ENCODE results near the gene PRR14. TPM values are rescaled to one million over a fixed set of nuclear protein-coding genes. Genes with fewer than 3 reads are reported as not detected.

Gene PRR14
- total and polyA plus RNA-seq, 10 of the 15 experiments (the other 5 are each of a cell fraction or from before 2014, with no cell fraction given): 2.5 to 66.8 (median 19.2) TPM

DNA sequence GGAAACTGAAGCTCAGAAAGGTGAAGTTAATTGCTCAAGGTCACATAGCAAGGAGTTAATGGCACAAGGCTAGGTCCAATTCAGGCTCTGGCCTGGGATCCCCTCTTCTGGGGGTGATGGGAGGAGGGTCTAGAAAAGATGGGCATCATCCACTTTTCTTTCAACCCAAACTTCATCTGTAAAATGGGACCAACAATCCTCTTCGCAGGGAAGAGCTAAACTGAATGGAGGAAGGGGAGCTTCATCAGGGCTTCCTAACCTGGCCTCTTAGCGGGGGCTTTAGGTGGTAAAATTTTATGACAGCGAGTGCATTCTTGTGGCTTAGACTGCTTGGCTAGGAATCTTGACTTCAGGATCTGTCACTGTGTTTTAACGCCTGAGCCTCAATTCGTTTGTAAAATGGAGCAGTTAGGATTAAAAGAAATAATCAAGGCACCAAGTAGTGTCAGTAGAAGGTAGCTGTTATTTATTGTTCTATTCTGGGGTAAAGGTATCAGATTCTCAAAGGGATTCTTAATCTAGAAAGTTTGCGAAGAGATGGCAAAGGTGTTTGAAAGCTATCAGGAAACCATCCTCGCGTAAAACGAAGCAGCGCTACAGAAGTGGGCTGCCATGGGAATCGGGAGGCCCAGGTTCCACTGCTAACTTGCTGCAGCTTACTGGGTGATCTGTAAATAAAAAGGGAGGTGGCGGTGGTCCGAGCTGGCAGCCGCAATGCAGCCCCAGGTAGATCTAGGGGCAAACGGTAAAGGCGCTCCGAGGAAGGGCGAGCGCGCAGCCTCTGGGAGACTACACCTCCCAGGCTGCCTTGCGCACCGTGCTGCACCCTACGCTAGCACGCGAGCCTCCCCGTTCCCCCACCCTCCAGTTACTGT lies 46.7 kb downstream of the PRR14 start (continued):
- no peak for TF ChIP-seq TCF7 (IDR thresholded peaks at IDR 0.05; ENCODE audit: borderline replicate concordance)
- TF ChIP-seq NFIC (IDR thresholded peaks at IDR 0.05; ENCODE audit: low read depth, low read length): no peak
- TF ChIP-seq SIX5 (IDR thresholded peaks at IDR 0.05; ENCODE audit: low read depth, low read length, severe bottlenecking): peak; percentile 87
- TF ChIP-seq, protein P1, sequence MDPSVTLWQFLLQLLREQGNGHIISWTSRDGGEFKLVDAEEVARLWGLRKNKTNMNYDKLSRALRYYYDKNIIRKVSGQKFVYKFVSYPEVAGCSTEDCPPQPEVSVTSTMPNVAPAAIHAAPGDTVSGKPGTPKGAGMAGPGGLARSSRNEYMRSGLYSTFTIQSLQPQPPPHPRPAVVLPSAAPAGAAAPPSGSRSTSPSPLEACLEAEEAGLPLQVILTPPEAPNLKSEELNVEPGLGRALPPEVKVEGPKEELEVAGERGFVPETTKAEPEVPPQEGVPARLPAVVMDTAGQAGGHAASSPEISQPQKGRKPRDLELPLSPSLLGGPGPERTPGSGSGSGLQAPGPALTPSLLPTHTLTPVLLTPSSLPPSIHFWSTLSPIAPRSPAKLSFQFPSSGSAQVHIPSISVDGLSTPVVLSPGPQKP (IDR thresholded peaks at IDR 0.05; ENCODE audit: low read depth, low read length): 0 out of 2 replicates have a peak, but pooled peaks have one; percentile 35
- peak; percentile 78 for TF ChIP-seq NR2C1 (IDR thresholded peaks at IDR 0.05)

DNA sequence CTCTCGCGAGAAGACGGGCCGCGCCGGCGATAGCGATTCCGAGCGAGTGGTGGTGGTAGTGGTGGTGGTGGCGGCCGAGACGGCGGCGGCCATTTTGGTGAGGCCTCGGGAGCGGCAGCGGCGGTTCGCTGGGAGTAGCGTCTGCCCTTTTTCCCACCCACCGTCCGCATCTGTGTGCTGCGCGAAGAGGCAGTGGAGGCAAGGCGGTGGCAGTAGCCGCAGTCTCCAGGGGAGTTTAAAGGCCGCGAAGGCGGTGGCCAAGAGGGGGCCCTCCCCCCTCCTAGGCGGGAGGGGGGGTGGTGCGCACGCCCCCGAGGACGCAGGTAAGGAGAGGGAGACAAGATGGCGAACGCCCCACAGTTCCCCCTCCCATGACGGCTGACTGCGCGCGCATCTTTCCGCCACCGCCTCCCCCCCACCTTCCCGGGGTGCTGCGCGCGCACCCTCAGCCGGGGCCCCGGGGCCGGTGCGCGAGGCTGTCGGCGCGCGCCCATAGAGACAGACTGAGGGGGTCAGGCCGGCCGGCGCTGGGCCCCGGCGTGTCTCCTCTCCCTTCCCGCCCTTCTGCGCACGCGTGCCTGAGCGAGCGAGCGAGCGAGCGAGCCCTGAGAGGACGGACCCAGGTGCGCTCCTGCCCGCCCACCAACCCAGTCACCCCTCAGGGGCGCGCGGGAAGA lies 47.5 kb downstream of the PRR14 start:
- ATAC-seq (peak; percentile 82), FAIRE-seq (peak; percentile 85), DNase-seq (ENCODE audit: low read depth, low spot score) (peak; percentile 89)
- intact Hi-C loops (cut with micrococcal nuclease; ENCODE audit: unreplicated experiment): loop anchor here (1.0 to 10.0 kb wide), 2 partner anchors 40 to 227 kb away; partner anchors contain the start of genes FBRS and FBXL19
- H2AFZ ChIP-seq (ENCODE audit: control insufficient read depth, low read depth, low read length): peak overlapping the region; percentile 89
- H3K4me3 ChIP-seq: peak overlapping the region; percentile 78
- WGBS (ENCODE audit: insufficient coverage, insufficient replicate concordance, low lambda C conversion rate, missing lambda C conversion rate): 1% methylated on average over 63 of the region's 76 CpGs
- SMC1A ChIA-PET (ENCODE audit: uncharacterized antibody, unreplicated experiment): interaction anchor here (0.6 to 6.9 kb wide), 9 partner anchors 24 to 606 kb away, joined by 3 to 80 read pairs (median 3); partner anchors contain the start of genes DCTPP1 and FBRS
- H3K36me3 ChIP-seq (ENCODE audit: control insufficient read depth in 2 of 2, insufficient read depth in 2 of 2, low read length in 1 of 2): peaks cover 8 to 22% of the 10 kb centered on the region in 2 experiments
- POLR2A ChIA-PET: interaction anchor here (1.0 to 2.3 kb wide), 4 partner anchors 38 to 113 kb away, joined by 3 to 36 read pairs (median 6); partner anchors contain the start of genes FBRS, PRR14 and ZNF785
- peaks cover 10% of the 10 kb centered on the region for H3K4me1 ChIP-seq (ENCODE audit: control insufficient read depth, insufficient read depth, low read length)
- H4K20me1 ChIP-seq (ENCODE audit: control insufficient read depth, insufficient read depth): no peaks in the 10 kb centered on the region
- peaks cover 34% of the 10 kb centered on the region for H3K79me2 ChIP-seq (ENCODE audit: control insufficient read depth, insufficient read depth, low read length)
- BruUV-seq (replicated peaks): no TSS peak
- H3K27ac ChIP-seq (ENCODE audit: control insufficient read depth, insufficient read depth): peak overlapping the region; percentile 98
- in situ Hi-C loops (cut with MboI): loop anchor here (5.0 to 10.0 kb wide), 2 partner anchors 36 to 513 kb away; partner anchors contain the start of gene CORO1A
- peak overlapping the region; percentile 95 for H3K9ac ChIP-seq (ENCODE audit: control insufficient read depth, insufficient read depth, low read length)
- RAD21 ChIA-PET (ENCODE audit: unreplicated experiment): interaction anchor here (1.3 to 8.0 kb wide), 3 partner anchors 38 to 268 kb away, joined by 3 to 64 read pairs (median 5); partner anchors contain the start of genes DCTPP1 and FBRS
- peak overlapping the region; percentile 89 for H3K4me2 ChIP-seq (ENCODE audit: control insufficient read depth, insufficient read depth)
- H3K9me3 ChIP-seq (replicated peaks; ENCODE audit: control insufficient read depth, insufficient read depth, low read length): no peaks in the 10 kb centered on the region
- no peaks in the 10 kb centered on the region for H3K27me3 ChIP-seq (replicated peaks in 1 of 2; ENCODE audit: control insufficient read depth in 2 of 2, insufficient read depth in 2 of 2, low read length in 1 of 2)
- CTCF ChIA-PET: interaction anchor here (0.9 to 5.8 kb wide), 10 partner anchors 13 to 140 kb away, joined by 3 to 61 read pairs (median 4); partner anchors contain the start of genes FBRS, PRR14 and ZNF764
- TF ChIP-seq, protein P2, sequence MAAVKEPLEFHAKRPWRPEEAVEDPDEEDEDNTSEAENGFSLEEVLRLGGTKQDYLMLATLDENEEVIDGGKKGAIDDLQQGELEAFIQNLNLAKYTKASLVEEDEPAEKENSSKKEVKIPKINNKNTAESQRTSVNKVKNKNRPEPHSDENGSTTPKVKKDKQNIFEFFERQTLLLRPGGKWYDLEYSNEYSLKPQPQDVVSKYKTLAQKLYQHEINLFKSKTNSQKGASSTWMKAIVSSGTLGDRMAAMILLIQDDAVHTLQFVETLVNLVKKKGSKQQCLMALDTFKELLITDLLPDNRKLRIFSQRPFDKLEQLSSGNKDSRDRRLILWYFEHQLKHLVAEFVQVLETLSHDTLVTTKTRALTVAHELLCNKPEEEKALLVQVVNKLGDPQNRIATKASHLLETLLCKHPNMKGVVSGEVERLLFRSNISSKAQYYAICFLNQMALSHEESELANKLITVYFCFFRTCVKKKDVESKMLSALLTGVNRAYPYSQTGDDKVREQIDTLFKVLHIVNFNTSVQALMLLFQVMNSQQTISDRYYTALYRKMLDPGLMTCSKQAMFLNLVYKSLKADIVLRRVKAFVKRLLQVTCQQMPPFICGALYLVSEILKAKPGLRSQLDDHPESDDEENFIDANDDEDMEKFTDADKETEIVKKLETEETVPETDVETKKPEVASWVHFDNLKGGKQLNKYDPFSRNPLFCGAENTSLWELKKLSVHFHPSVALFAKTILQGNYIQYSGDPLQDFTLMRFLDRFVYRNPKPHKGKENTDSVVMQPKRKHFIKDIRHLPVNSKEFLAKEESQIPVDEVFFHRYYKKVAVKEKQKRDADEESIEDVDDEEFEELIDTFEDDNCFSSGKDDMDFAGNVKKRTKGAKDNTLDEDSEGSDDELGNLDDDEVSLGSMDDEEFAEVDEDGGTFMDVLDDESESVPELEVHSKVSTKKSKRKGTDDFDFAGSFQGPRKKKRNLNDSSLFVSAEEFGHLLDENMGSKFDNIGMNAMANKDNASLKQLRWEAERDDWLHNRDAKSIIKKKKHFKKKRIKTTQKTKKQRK (IDR thresholded peaks at IDR 0.05; ENCODE audit: low read depth, low read length): no peak
- TF ChIP-seq EGR1 (IDR thresholded peaks at IDR 0.05; ENCODE audit: borderline replicate concordance in 1 of 2, low read depth in 2 of 2, low read length in 2 of 2): peak; percentile 17 to 72; a peak in 2 of 3 replicates
- TF ChIP-seq, protein P3, sequence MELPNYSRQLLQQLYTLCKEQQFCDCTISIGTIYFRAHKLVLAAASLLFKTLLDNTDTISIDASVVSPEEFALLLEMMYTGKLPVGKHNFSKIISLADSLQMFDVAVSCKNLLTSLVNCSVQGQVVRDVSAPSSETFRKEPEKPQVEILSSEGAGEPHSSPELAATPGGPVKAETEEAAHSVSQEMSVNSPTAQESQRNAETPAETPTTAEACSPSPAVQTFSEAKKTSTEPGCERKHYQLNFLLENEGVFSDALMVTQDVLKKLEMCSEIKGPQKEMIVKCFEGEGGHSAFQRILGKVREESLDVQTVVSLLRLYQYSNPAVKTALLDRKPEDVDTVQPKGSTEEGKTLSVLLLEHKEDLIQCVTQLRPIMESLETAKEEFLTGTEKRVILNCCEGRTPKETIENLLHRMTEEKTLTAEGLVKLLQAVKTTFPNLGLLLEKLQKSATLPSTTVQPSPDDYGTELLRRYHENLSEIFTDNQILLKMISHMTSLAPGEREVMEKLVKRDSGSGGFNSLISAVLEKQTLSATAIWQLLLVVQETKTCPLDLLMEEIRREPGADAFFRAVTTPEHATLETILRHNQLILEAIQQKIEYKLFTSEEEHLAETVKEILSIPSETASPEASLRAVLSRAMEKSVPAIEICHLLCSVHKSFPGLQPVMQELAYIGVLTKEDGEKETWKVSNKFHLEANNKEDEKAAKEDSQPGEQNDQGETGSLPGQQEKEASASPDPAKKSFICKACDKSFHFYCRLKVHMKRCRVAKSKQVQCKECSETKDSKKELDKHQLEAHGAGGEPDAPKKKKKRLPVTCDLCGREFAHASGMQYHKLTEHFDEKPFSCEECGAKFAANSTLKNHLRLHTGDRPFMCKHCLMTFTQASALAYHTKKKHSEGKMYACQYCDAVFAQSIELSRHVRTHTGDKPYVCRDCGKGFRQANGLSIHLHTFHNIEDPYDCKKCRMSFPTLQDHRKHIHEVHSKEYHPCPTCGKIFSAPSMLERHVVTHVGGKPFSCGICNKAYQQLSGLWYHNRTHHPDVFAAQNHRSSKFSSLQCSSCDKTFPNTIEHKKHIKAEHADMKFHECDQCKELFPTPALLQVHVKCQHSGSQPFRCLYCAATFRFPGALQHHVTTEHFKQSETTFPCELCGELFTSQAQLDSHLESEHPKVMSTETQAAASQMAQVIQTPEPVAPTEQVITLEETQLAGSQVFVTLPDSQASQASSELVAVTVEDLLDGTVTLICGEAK (IDR thresholded peaks at IDR 0.05; ENCODE audit: borderline replicate concordance): peak; percentile 2; the same call in 1 of the 2 replicates
- 0 out of 2 replicates have a peak, but pooled peaks have one; percentile 4 for TF ChIP-seq SMARCA5 (IDR thresholded peaks at IDR 0.05)
